Right lobe of liver (tissue), 6 donors: Measurements from ENCODE around the gene DNAJC10. TPM values are rescaled to one million over a fixed set of nuclear protein-coding genes. Genes with fewer than 3 reads are reported as not detected.

Source experiments
- ATAC-seq, 4 donors: fragments of 200-7000 bp; cut with Tn5 transposase; one replicate each; pipeline ENCODE4 v1.9.1; 2020; ENCODE audit warnings: mild to moderate bottlenecking in 4 of 4, moderate library complexity in 4 of 4
- DNase-seq, 3 donors: peaks; one replicate each; pipeline ENCODE4 v3.0.0-alpha.2; 2020
- H3K27ac ChIP-seq, 3 donors: fragments of 200-600 bp; one replicate each; pipeline ENCODE4 v1.8.0; 2022
- H3K27me3 ChIP-seq, 2 donors: fragments of 200-600 bp; one replicate each; pipeline ENCODE4 v1.8.0; 2022
- H3K36me3 ChIP-seq, 4 donors: fragments of 200-600 bp; sonication (generic) in 1 of 4; one replicate each; pipeline versions ENCODE4 v1.5.1 to v1.8.0; 2017 to 2022; ENCODE audit warnings: control low read depth in 1 of 4
- H3K4me1 ChIP-seq, 4 donors: fragments of 200-600 bp; sonication (generic) in 1 of 4; one replicate each; pipeline versions ENCODE4 v1.5.1 to v1.8.0; 2017 to 2022; ENCODE audit warnings: control low read depth in 1 of 4
- H3K4me3 ChIP-seq, 3 donors: fragments of 200-600 bp; one replicate each; pipeline ENCODE4 v1.8.0; 2022
- H3K9me3 ChIP-seq, 4 donors: fragments of 200-600 bp; sonication (generic) in 1 of 4; one replicate each; pipeline versions ENCODE4 v1.5.1 to v1.8.0; 2017 to 2022; ENCODE audit warnings: control low read depth in 1 of 4
- POLR2A ChIP-seq: fragments of 450-650 bp; IDR thresholded peaks from one replicate; pipeline ENCODE4 v1.6.1; 2017; ENCODE audit warnings: antibody characterized with exemption, mild to moderate bottlenecking
- WGBS: methylation state at CpG from one replicate; pipeline ENCODE4 v1.1.6; 2018; ENCODE audit warnings: low coverage, low lambda C conversion rate; ENCODE audit not compliant: insufficient coverage; ENCODE audit errors: missing lambda C conversion rate; 5-methylcytosine and 5-hydroxymethylcytosine counted together
- intact Hi-C, 2 donors: fragments of 100-400 bp; cut with DNase I; formaldehyde crosslinking; loops; one replicate each; pipeline versions ENCODE4 v1.11.2 to v1.14.1; 2022
- total RNA-seq, 6 experiments: library from RNA; depleted of rRNA in 2 of 6; stranded (reverse); fragments of >200 nt in 2 of 6; fragmentation: NEBNext Ultra II Directional in 3 of 6; extraction: Animal tissue kit (Norgen Biotek cat#: 25700) in 3 of 6; gene quantifications; one replicate each; pipeline versions ENCODE4 v1.1.0 to v1.2.4, GENCODE V29; 2016 to 2023
- TF ChIP-seq, protein P1 (sequence below), 4 donors: fragments of 200-600 bp in 3 of 4; fragments of 450-650 bp in 1 of 4; IDR thresholded peaks; one replicate each; pipeline versions ENCODE4 v1.5.1 to v1.8.0; 2016 to 2022; ENCODE audit warnings: antibody characterized with exemption in 4 of 4, mild to moderate bottlenecking in 2 of 4
- donor health status: DM: no; HTN: yes; CAD: no.
- donor health status: DM: no; HTN: no; CAD: no.
- donor health status: DM: no; HTN: no; CAD: no.
- donor health status: DM: no; HTN: yes; CAD: no.
- donor health status: DM: no; HTN: yes; CAD: no.

Gene DNAJC10
- total RNA-seq, 6 experiments from 2014 or later: 26.1 to 37.7 (median 33.0) TPM

DNA sequence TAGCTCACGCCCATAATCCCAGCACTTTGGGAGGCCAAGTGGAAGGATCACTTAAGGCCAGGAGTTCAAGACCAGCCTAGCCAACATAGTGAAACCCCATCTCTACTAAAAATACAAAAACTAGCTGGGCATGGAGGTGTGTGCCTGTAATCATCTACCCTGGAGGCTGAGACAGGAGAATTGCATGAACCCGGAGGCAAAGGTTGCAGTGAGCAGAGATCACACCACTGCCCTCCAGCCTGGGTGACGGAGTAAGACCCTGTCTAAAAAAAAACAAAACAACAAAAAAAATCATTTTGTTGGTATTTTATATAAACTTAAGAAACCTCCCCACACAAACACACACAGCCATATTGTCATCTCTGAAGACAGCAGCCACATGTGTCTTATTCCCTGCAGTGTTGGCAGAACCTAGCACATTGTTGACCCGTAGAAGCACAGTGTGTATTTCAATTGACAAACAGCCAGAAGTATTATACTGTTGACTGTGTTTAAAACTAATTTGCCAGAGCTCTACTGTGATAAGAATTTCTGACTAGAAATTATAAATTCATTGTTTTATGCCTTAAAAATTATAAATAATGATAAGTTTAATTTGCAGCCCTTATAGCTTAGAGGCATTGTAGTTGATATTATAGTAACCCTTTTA lies 68.1 kb downstream of the DNAJC10 start:
- Histone ChIP-seq H3K4me3 (no peak overlapping the region), H3K27ac (no peak overlapping the region), H3K36me3 (no peaks in the 10 kb centered on the region), H3K27me3 (no peaks in the 10 kb centered on the region), H3K4me1 (no peaks in the 10 kb centered on the region), H3K9me3 (no peaks in the 10 kb centered on the region)
- no peak for TF ChIP-seq POLR2A
- TF ChIP-seq, protein P1, sequence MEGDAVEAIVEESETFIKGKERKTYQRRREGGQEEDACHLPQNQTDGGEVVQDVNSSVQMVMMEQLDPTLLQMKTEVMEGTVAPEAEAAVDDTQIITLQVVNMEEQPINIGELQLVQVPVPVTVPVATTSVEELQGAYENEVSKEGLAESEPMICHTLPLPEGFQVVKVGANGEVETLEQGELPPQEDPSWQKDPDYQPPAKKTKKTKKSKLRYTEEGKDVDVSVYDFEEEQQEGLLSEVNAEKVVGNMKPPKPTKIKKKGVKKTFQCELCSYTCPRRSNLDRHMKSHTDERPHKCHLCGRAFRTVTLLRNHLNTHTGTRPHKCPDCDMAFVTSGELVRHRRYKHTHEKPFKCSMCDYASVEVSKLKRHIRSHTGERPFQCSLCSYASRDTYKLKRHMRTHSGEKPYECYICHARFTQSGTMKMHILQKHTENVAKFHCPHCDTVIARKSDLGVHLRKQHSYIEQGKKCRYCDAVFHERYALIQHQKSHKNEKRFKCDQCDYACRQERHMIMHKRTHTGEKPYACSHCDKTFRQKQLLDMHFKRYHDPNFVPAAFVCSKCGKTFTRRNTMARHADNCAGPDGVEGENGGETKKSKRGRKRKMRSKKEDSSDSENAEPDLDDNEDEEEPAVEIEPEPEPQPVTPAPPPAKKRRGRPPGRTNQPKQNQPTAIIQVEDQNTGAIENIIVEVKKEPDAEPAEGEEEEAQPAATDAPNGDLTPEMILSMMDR (IDR thresholded peaks at IDR 0.05): no peak
- peak; percentile 82 to 87 (median 85) for ATAC-seq
- DNase-seq: no peak
- intact Hi-C loops: no loop called here
- 45% methylated on average over 4 of the region's 4 CpGs for WGBS

DNA sequence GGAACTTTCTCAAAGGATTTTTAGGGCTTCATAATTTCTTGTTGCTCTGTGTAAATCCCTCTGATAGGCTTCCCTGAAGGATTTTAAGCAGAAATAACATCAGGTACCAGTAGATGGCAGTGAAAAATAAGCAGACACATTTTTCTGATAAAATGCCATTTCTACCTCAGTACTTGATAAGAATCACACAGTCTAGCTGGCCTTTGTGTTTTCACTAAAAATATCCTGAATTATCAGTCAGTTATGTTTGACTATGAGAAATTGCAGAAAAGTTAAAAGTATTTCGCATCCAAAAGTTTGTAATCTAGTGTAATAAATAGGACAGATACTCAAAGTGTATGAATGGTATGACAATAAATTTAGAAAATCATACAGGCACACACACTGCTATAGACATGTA lies 68.7 kb downstream of the DNAJC10 start:
- ATAC-seq: peak; percentile 82 to 93 (median 86)
- no peak for DNase-seq
- no peaks in the 10 kb centered on the region for H3K4me1 ChIP-seq
- intact Hi-C loops: no loop called here
- 50% methylated on average over 1 of the region's 1 CpG for WGBS
- no peak overlapping the region for H3K4me3 ChIP-seq
- no peak for TF ChIP-seq POLR2A
- TF ChIP-seq, protein P1 (IDR thresholded peaks at IDR 0.05): peak; percentile 56 to 71 (median 62)
- no peak overlapping the region for H3K27ac ChIP-seq
- H3K36me3 ChIP-seq: no peaks in the 10 kb centered on the region
- H3K9me3 ChIP-seq: no peaks in the 10 kb centered on the region
- no peaks in the 10 kb centered on the region for H3K27me3 ChIP-seq

DNA sequence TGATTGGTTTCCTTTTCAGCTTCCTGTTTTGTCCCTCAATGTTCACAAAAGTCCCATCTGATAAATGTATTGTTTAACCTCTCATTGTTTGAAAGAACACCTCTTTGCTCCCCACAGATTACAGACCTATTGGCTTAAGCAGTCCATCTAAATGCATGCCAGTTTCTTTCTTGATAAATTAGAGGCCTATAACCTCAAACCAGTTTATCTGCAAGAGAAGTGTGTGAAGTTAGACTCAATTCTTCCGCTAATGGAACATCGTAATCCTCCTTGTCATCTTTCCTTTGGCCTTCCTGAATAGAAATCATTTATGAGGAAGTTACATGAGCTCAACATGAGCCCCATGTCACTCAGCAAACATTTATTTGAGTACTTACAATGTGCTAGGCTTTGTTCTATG lies 76.4 kb downstream of the DNAJC10 start:
- ATAC-seq (no peak), DNase-seq (no peak)
- Histone ChIP-seq H3K9me3 (no peaks in the 10 kb centered on the region), H3K36me3 (no peaks in the 10 kb centered on the region), H3K27me3 (no peaks in the 10 kb centered on the region), H3K4me1 (no peaks in the 10 kb centered on the region), H3K27ac (no peak overlapping the region), H3K4me3 (no peak overlapping the region)
- intact Hi-C loops: no loop called here
- 58% methylated on average over 2 of the region's 2 CpGs for WGBS
- TF ChIP-seq, protein P1 (IDR thresholded peaks at IDR 0.05): no peak
- no peak for TF ChIP-seq POLR2A

DNA sequence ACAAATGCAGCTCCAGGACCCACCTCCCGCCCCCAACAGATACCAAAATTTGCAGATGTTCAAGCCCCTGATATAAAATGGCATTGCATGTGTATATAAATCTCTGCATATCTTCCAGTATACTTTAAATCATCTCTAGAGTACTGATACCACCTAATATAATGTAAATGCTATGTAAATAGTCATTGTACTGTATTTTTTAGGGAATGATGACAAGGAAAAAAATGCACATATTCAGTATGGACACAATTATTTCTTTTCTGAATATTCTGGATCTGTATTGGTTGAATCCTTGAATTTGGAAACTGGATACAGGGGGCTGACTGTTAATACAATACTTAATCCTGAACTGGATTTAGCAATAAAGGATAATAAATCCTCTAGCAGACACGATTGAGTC lies 82.7 kb downstream of the DNAJC10 start:
- no peaks in the 10 kb centered on the region for H3K9me3 ChIP-seq
- WGBS: 69% methylated on average over 2 of the region's 2 CpGs
- intact Hi-C loops: no loop called here
- DNase-seq: no peak
- H3K4me3 ChIP-seq: no peak overlapping the region
- no peaks in the 10 kb centered on the region for H3K27me3 ChIP-seq
- no peaks in the 10 kb centered on the region for H3K4me1 ChIP-seq
- no peak for TF ChIP-seq POLR2A
- TF ChIP-seq, protein P1 (IDR thresholded peaks at IDR 0.05): no peak
- no peaks in the 10 kb centered on the region for H3K36me3 ChIP-seq
- no peak overlapping the region for H3K27ac ChIP-seq
- no peak for ATAC-seq

DNA sequence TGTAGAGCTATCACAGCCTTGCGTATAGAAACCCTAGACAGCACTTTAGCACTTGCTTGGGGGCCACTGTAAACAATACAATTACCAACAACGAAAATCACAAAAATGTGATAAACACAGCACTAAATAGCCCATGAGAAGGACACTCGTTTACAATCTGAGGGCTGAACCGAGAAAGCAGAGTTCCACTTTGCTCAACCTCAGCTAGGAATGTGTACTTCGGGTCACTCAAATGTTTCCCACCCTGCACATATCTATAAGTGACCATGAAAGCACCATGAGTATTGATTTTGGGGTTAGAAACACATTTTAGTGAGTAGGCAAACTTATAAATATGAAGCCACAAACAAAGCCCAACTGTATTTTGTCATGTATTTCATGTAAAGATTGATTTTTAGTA lies 88.1 kb downstream of the DNAJC10 start:
- Histone ChIP-seq H3K36me3 (no peaks in the 10 kb centered on the region), H3K4me3 (no peak overlapping the region), H3K27ac (no peak overlapping the region), H3K9me3 (no peaks in the 10 kb centered on the region), H3K27me3 (no peaks in the 10 kb centered on the region), H3K4me1 (no peaks in the 10 kb centered on the region)
- ATAC-seq: no peak
- DNase-seq: no peak
- intact Hi-C loops: no loop called here
- WGBS: 59% methylated on average over 5 of the region's 5 CpGs
- TF ChIP-seq POLR2A: no peak
- TF ChIP-seq, protein P1 (IDR thresholded peaks at IDR 0.05): no peak
